ENCODE measurements around the gene MSANTD1.
A peak's percentile ranks its signal among the peaks of the same experiment; 100 is the strongest.

MSANTD1 gene

DNA sequence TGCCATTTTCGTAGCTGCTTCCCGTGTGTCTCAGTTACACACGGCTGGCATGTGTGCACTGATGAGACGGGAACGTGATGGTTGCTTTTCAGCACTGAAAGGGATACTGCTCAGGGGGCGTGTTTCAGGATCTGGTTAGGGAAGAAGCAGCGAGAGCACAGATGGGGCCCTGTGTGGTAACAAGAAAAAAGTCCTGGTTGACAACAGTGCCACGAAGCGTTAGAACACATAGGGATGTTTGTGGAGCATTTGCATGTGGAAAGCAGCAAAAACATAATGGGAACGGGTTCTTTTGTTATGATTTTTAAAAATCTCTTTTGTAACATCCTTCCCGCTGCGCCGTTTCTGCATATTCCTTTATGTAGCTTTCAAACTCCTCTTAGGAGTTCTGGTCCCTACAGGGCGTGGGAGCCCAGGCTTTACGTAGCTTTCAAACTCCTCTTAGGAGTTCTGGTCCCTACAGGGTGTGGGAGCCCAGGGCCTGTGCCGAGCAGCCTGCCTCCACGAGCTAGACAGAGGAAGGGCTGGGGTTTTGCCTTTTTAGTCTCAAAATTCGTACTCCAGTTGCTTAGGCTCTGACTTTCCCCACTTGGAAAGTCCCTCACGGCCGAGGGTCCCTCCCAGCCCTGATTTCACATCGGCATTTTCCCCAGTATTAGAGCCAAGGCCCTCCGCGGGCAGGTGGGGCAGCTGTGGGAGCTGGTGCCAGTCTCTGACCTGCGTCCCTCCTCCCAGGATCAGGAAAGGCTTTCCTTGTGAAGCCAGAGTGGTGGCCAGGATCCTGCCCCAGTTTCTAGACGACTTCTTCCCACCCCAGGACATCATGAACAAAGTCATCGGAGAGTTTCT lies 11.0 kb upstream of the MSANTD1 start:
- H3K27ac ChIP-seq (ENCODE audit: low read depth, low read length): no peak overlapping the region
- peaks cover 28% of the 10 kb centered on the region for H3K36me3 ChIP-seq (ENCODE audit: control insufficient read depth, insufficient read depth, low read length)
- peaks cover 20% of the 10 kb centered on the region for H3K4me1 ChIP-seq (ENCODE audit: control insufficient read depth, insufficient read depth, low read length)
- no peak overlapping the region for H3K4me3 ChIP-seq (ENCODE audit: low read length)
- H3K27me3 ChIP-seq (ENCODE audit: control insufficient read depth, insufficient read depth, low read length): no peaks in the 10 kb centered on the region
- H3K9ac ChIP-seq (ENCODE audit: low read length): no peak overlapping the region

DNA sequence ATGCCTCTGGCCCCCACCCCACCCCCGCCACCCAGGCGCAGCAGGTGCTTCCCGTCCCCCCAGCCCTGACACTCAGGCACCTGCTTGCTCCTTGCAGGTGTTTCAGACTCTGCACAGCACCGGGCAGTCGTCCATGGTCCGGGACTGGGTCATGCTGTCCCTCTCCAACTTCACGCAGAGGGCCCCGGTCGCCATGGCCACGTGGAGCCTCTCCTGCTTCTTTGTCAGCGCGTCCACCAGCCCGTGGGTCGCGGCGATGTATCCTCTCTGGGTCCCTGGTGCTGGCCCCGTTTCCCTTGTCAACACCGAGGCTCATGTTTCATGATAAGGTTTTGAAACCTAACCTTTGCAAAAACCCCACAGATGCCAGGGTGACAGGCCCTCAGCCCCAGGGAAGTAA lies 10.2 kb upstream of the MSANTD1 start:
- Histone ChIP-seq H3K27ac (ENCODE audit: low read depth, low read length) (no peak overlapping the region), H3K9ac (ENCODE audit: low read length) (no peak overlapping the region), H3K27me3 (ENCODE audit: control insufficient read depth, insufficient read depth, low read length) (no peaks in the 10 kb centered on the region), H3K36me3 (ENCODE audit: control insufficient read depth, insufficient read depth, low read length) (peaks cover 21% of the 10 kb centered on the region), H3K4me1 (ENCODE audit: control insufficient read depth, insufficient read depth, low read length) (peaks cover 20% of the 10 kb centered on the region), H3K4me3 (ENCODE audit: low read length) (no peak overlapping the region)

DNA sequence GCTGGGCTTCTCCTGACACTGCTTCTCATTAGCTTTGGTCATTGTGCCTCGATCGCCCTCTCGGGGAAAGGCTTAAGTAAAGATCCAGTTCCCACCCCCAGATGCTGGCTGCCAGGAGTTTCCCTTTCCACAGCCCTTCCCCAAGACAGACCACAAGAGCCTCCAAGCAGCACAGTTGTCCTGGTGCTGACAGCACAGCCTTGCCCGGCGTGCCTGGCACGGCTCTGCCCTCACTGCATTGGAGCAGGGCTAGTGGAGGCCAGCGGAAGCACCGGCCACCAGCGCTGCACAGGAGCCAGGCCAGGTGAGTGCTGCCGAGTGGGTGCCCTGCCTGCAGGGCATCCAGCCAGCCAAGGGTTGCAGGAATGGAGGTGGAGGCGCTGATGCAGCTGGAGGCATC lies 9.7 kb upstream of the MSANTD1 start:
- Histone ChIP-seq H3K4me3 (ENCODE audit: low read length) (no peak overlapping the region), H3K27ac (ENCODE audit: low read depth, low read length) (no peak overlapping the region), H3K9ac (ENCODE audit: low read length) (no peak overlapping the region), H3K4me1 (ENCODE audit: control insufficient read depth, insufficient read depth, low read length) (peaks cover 20% of the 10 kb centered on the region), H3K36me3 (ENCODE audit: control insufficient read depth, insufficient read depth, low read length) (peaks cover 21% of the 10 kb centered on the region), H3K27me3 (ENCODE audit: control insufficient read depth, insufficient read depth, low read length) (no peaks in the 10 kb centered on the region)

DNA sequence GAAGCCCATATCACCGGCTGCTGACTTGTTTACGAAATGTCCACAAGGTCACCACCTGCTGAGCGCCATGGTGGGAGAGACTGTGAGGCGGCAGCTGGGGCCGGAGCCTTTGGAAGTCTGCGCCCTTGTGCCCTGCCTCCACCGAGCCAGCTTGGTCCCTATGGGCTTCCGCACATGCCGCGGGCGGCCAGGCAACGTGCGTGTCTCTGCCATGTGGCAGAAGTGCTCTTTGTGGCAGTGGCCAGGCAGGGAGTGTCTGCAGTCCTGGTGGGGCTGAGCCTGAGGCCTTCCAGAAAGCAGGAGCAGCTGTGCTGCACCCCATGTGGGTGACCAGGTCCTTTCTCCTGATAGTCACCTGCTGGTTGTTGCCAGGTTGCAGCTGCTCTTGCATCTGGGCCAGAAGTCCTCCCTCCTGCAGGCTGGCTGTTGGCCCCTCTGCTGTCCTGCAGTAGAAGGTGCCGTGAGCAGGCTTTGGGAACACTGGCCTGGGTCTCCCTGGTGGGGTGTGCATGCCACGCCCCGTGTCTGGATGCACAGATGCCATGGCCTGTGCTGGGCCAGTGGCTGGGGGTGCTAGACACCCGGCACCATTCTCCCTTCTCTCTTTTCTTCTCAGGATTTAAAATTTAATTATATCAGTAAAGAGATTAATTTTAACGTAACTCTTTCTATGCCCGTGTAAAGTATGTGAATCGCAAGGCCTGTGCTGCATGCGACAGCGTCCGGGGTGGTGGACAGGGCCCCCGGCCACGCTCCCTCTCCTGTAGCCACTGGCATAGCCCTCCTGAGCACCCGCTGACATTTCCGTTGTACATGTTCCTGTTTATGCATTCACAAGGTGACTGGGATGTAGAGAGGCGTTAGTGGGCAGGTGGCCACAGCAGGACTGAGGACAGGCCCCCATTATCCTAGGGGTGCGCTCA lies 8.7 kb upstream of the MSANTD1 start:
- Histone ChIP-seq H3K27ac (ENCODE audit: low read depth, low read length) (no peak overlapping the region), H3K27me3 (ENCODE audit: control insufficient read depth, insufficient read depth, low read length) (no peaks in the 10 kb centered on the region), H3K4me1 (ENCODE audit: control insufficient read depth, insufficient read depth, low read length) (peaks cover 20% of the 10 kb centered on the region), H3K4me3 (ENCODE audit: low read length) (no peak overlapping the region), H3K36me3 (ENCODE audit: control insufficient read depth, insufficient read depth, low read length) (peaks cover 21% of the 10 kb centered on the region), H3K9ac (ENCODE audit: low read length) (no peak overlapping the region)

DNA sequence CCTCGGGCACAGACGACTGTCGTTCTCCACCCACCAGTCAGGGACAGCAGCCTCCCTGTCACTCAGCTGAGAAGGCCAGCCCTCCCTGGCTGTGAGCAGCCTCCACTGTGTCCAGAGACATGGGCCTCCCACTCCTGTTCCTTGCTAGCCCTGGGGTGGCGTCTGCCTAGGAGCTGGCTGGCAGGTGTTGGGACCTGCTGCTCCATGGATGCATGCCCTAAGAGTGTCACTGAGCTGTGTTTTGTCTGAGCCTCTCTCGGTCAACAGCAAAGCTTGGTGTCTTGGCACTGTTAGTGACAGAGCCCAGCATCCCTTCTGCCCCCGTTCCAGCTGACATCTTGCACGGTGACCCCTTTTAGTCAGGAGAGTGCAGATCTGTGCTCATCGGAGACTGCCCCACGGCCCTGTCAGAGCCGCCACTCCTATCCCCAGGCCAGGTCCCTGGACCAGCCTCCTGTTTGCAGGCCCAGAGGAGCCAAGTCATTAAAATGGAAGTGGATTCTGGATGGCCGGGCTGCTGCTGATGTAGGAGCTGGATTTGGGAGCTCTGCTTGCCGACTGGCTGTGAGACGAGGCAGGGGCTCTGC lies 7.9 kb upstream of the MSANTD1 start:
- H3K27ac ChIP-seq (ENCODE audit: low read depth, low read length): peak overlapping the region; percentile 63

DNA sequence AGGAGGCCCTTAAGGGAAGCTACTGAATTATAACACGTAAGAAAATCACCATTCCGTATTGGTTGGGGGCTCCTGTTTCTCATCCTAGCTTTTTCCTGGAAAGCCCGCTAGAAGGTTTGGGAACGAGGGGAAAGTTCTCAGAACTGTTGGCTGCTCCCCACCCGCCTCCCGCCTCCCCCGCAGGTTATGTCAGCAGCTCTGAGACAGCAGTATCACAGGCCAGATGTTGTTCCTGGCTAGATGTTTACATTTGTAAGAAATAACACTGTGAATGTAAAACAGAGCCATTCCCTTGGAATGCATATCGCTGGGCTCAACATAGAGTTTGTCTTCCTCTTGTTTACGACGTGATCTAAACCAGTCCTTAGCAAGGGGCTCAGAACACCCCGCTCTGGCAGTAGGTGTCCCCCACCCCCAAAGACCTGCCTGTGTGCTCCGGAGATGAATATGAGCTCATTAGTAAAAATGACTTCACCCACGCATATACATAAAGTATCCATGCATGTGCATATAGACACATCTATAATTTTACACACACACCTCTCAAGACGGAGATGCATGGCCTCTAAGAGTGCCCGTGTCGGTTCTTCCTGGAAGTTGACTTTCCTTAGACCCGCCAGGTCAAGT lies 6.9 kb upstream of the MSANTD1 start:
- Histone ChIP-seq H3K27ac (ENCODE audit: low read depth, low read length) (peak overlapping the region; percentile 63), H3K36me3 (ENCODE audit: control insufficient read depth, insufficient read depth, low read length) (peaks cover 14% of the 10 kb centered on the region), H3K4me3 (ENCODE audit: low read length) (no peak overlapping the region), H3K4me1 (ENCODE audit: control insufficient read depth, insufficient read depth, low read length) (peaks cover 20% of the 10 kb centered on the region), H3K9ac (ENCODE audit: low read length) (no peak overlapping the region), H3K27me3 (ENCODE audit: control insufficient read depth, insufficient read depth, low read length) (no peaks in the 10 kb centered on the region)

More for the DNA sequence above, 7.9 kb upstream of the MSANTD1 start:
- H3K4me3 ChIP-seq (ENCODE audit: low read length): peak overlapping the region; percentile 27
- H3K9ac ChIP-seq (ENCODE audit: low read length): no peak overlapping the region
- peaks cover 20% of the 10 kb centered on the region for H3K4me1 ChIP-seq (ENCODE audit: control insufficient read depth, insufficient read depth, low read length)
- H3K27me3 ChIP-seq (ENCODE audit: control insufficient read depth, insufficient read depth, low read length): no peaks in the 10 kb centered on the region
- H3K36me3 ChIP-seq (ENCODE audit: control insufficient read depth, insufficient read depth, low read length): peaks cover 17% of the 10 kb centered on the region

DNA sequence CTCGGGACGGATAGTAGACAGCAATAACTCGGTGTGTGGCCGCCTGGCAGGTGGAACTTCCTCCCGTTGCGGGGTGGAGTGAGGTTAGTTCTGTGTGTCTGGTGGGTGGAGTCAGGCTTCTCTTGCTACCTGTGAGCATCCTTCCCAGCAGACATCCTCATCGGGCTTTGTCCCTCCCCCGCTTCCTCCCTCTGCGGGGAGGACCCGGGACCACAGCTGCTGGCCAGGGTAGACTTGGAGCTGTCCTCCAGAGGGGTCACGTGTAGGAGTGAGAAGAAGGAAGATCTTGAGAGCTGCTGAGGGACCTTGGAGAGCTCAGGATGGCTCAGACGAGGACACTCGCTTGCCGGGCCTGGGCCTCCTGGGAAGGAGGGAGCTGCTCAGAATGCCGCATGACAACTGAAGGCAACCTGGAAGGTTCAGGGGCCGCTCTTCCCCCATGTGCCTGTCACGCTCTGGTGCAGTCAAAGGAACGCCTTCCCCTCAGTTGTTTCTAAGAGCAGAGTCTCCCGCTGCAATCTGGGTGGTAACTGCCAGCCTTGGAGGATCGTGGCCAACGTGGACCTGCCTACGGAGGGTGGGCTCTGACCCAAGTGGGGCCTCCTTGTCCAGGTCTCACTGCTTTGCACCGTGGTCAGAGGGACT lies 5.7 kb upstream of the MSANTD1 start:
- peaks cover 20% of the 10 kb centered on the region for H3K4me1 ChIP-seq (ENCODE audit: control insufficient read depth, insufficient read depth, low read length)
- no peaks in the 10 kb centered on the region for H3K27me3 ChIP-seq (ENCODE audit: control insufficient read depth, insufficient read depth, low read length)
- H3K36me3 ChIP-seq (ENCODE audit: control insufficient read depth, insufficient read depth, low read length): peaks cover 9% of the 10 kb centered on the region
- H3K27ac ChIP-seq (ENCODE audit: low read depth, low read length): no peak overlapping the region
- H3K4me3 ChIP-seq (ENCODE audit: low read length): no peak overlapping the region
- no peak overlapping the region for H3K9ac ChIP-seq (ENCODE audit: low read length)

DNA sequence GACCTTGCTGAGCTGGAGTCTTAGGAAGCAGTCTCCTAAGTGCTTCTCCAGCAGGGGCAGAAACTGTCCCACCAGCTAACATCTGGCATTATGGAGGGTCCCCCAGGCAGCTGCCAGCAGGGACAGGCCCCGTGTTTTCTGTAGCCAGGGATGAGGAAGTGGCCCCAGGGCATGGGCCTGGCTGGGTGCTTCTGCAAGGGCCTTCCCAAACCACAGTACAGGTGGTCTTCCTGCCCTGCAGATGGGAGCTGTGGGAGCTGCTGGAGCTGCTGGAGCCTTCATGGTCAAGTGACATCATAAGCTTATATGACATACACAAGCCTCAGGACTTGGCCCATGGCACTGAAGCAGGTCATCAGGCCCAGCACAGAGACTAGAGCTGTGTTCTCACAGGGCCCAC lies 5.0 kb upstream of the MSANTD1 start:
- H3K4me3 ChIP-seq (ENCODE audit: low read length): no peak overlapping the region
- no peak overlapping the region for H3K27ac ChIP-seq (ENCODE audit: low read depth, low read length)
- H3K27me3 ChIP-seq (ENCODE audit: control insufficient read depth, insufficient read depth, low read length): no peaks in the 10 kb centered on the region
- H3K9ac ChIP-seq (ENCODE audit: low read length): no peak overlapping the region
- peaks cover 9% of the 10 kb centered on the region for H3K36me3 ChIP-seq (ENCODE audit: control insufficient read depth, insufficient read depth, low read length)
- peaks cover 20% of the 10 kb centered on the region for H3K4me1 ChIP-seq (ENCODE audit: control insufficient read depth, insufficient read depth, low read length)

DNA sequence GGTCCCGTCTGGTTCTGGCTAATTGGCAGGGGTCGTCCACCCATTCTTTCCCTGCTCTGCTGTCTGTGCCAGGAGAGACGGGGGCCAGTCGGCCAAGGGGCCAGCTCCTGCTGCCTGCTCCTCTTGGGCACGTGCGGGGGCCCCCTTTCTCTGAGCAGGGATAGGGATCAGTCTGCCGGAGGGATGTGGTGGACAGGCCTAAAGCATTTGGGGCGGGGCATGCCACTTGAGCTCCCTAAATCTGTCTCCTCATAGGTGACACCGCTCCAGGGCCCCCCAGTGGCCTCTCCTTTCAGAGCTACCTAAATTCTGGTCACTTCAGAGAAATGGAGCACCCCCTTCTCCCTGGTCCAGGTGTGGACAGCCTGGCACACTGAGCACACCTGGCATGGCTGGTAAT lies 4.2 kb upstream of the MSANTD1 start:
- Histone ChIP-seq H3K27me3 (ENCODE audit: control insufficient read depth, insufficient read depth, low read length) (no peaks in the 10 kb centered on the region), H3K27ac (ENCODE audit: low read depth, low read length) (no peak overlapping the region), H3K36me3 (ENCODE audit: control insufficient read depth, insufficient read depth, low read length) (peaks cover 4% of the 10 kb centered on the region), H3K4me3 (ENCODE audit: low read length) (no peak overlapping the region), H3K4me1 (ENCODE audit: control insufficient read depth, insufficient read depth, low read length) (peaks cover 20% of the 10 kb centered on the region), H3K9ac (ENCODE audit: low read length) (no peak overlapping the region)

DNA sequence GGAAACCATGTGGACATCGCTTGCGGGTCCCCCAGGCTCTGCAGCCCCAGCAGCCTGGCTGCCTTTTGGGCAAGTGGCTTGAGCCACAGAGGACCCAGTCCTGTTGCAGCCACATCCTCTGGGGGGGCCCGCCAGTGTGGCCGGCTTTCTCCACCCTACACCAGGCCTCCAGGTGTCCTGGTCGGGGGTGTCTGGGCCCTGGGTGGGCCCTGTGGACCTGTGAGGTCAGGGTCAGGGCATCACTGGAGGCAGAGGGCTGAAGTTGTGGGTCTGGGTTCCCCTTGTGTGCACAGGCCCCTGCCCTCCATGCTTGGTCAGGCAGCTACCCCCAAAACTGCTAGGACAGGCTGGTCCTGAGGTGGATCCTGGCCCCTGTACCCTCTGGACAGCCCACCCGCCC lies 3.3 kb upstream of the MSANTD1 start:
- H3K27me3 ChIP-seq (ENCODE audit: control insufficient read depth, insufficient read depth, low read length): no peaks in the 10 kb centered on the region
- no peak overlapping the region for H3K27ac ChIP-seq (ENCODE audit: low read depth, low read length)
- peaks cover 18% of the 10 kb centered on the region for H3K4me1 ChIP-seq (ENCODE audit: control insufficient read depth, insufficient read depth, low read length)
- H3K36me3 ChIP-seq (ENCODE audit: control insufficient read depth, insufficient read depth, low read length): peaks cover 4% of the 10 kb centered on the region
- no peak overlapping the region for H3K9ac ChIP-seq (ENCODE audit: low read length)
- H3K4me3 ChIP-seq (ENCODE audit: low read length): no peak overlapping the region

DNA sequence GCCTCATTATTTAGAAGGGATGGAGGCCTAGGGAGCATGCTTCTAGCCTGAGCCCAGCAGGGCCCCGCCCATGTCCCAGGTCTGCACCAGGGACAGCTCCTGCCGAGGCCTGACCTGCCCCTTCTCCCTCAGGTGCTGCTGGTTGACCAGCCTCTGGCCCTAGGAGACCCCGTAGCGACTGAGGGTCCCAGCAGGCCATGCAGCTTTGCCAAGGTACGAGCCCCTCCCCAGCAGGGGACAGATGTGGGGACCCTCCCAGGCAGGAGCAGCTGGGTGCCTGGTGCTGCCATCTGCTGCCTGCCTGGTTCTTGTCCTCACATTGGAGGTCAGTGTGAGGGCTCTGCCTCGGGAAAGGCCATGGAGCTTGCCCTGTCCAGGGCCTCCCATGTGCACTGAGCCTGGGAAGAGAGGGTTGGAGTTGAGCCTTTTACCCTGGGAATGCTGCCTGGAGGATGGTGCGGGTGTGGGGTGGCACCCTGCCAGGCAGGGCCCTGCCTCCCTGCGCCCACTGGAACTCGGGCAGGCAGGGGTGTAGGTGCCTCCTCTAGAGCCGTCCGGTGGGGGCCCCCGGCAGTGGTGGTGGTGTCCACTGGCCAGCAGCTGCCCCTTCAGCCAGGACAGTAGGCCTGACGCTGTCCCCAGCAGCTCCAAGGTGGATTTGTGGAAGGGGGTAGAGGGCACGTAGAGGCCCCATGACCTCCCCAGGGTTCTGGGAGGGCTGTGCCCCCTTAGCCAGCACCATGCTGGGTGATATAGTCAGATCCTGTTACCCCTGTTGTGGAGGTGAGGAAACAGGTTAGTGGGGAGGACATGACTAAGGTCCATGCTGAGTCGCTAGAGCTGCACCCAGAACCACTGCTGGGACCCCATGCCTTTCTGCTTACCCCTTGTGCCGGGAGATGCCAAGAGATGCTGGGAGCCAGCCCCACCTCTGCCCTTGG lies 2.2 kb upstream of the MSANTD1 start:
- Histone ChIP-seq H3K36me3 (ENCODE audit: control insufficient read depth, insufficient read depth, low read length) (no peaks in the 10 kb centered on the region), H3K9ac (ENCODE audit: low read length) (no peak overlapping the region), H3K4me3 (ENCODE audit: low read length) (no peak overlapping the region), H3K27me3 (ENCODE audit: control insufficient read depth, insufficient read depth, low read length) (no peaks in the 10 kb centered on the region), H3K27ac (ENCODE audit: low read depth, low read length) (no peak overlapping the region), H3K4me1 (ENCODE audit: control insufficient read depth, insufficient read depth, low read length) (peaks cover 8% of the 10 kb centered on the region)
